Measurements from ENCODE around the gene GSG1. TPM values are rescaled to one million over a fixed set of nuclear protein-coding genes. Genes with fewer than 3 reads are reported as not detected.
"Not testable (repeated sequence)": the region's sequence is repeated elsewhere in the genome, so short reads cannot be mapped to it uniquely, and the experiment has no call there.

Gene GSG1
- total and polyA plus RNA-seq, 4 donors, result not detected

DNA sequence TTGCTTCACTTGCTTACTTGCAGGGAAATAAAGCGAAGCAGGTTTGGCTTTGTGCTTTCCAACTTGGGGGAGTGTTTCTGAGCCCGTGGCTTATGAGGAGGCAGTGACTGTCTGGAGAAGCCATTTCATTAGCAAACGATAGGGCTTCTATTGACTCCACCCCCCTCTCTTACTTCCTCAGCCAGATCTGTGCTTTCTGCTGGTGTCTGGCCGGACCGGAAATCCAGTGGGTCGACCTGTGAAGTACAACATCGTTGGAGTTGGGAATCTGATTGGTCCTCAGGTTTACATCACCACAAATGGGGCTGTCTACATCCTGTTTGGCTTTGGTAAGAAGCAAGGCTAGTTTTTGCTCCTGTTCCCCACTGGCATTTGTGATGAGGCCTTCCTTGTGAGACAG is 37.0 kb downstream of the GSG1 start:
- H3K4me1 ChIP-seq (ENCODE audit: control insufficient read depth in 1 of 2, insufficient read depth in 2 of 2, low read length in 2 of 2), result no peaks in the 10 kb centered on the region
- WGBS, 2 donors, result 92 to 94% methylated on average over 7 of the region's 7 CpGs
- no peaks in the 10 kb centered on the region for H3K9me3 ChIP-seq (ENCODE audit: control insufficient read depth, low read length)
- ATAC-seq (ENCODE audit: low FRiP score), result no peak
- no peak for DNase-seq
- H3K4me3 ChIP-seq (ENCODE audit: low read length in 2 of 2), result no peak overlapping the region
- intact Hi-C loops (cut with DNase I), result no loop called here
- no peak overlapping the region for H3K27ac ChIP-seq (ENCODE audit: low read depth in 1 of 2, low read length in 2 of 2)
- H3K36me3 ChIP-seq (ENCODE audit: control insufficient read depth in 1 of 2, insufficient read depth in 2 of 2, low read length in 1 of 2), result peaks cover 0 to 7% of the 10 kb centered on the region in 2 donors
- no peaks in the 10 kb centered on the region for H3K27me3 ChIP-seq (ENCODE audit: control insufficient read depth in 1 of 2, insufficient read depth in 2 of 2, low read length in 1 of 2)

GRCh38 chr12:13066014-13066413 is 37.5 kb downstream of the GSG1 start:
- H3K4me1 ChIP-seq (ENCODE audit: control insufficient read depth in 1 of 2, insufficient read depth in 2 of 2, low read length in 2 of 2), result no peaks in the 10 kb centered on the region
- H3K36me3 ChIP-seq (ENCODE audit: control insufficient read depth in 1 of 2, insufficient read depth in 2 of 2, low read length in 1 of 2), result peaks cover 0 to 6% of the 10 kb centered on the region in 2 donors
- no peaks in the 10 kb centered on the region for H3K9me3 ChIP-seq (ENCODE audit: control insufficient read depth, low read length)
- intact Hi-C loops (cut with DNase I), result no loop called here
- no peak overlapping the region for H3K4me3 ChIP-seq (ENCODE audit: low read length in 2 of 2)
- WGBS, 2 donors, result 85% methylated on average over 2 of the region's 2 CpGs
- H3K27ac ChIP-seq (ENCODE audit: low read depth in 1 of 2, low read length in 2 of 2), result no peak overlapping the region
- no peaks in the 10 kb centered on the region for H3K27me3 ChIP-seq (ENCODE audit: control insufficient read depth in 1 of 2, insufficient read depth in 2 of 2, low read length in 1 of 2)
- no peak for DNase-seq
- no peak for ATAC-seq (ENCODE audit: low FRiP score)

- no peaks in the 10 kb centered on the region for H3K27me3 ChIP-seq (ENCODE audit: control insufficient read depth in 1 of 2, insufficient read depth in 2 of 2, low read length in 1 of 2)
- no peaks in the 10 kb centered on the region for H3K4me1 ChIP-seq (ENCODE audit: control insufficient read depth in 1 of 2, insufficient read depth in 2 of 2, low read length in 2 of 2)
- intact Hi-C loops (cut with DNase I), result no loop called here
- no peak overlapping the region for H3K27ac ChIP-seq (ENCODE audit: low read depth in 1 of 2, low read length in 2 of 2)
- no peaks in the 10 kb centered on the region for H3K9me3 ChIP-seq (ENCODE audit: control insufficient read depth, low read length)
- WGBS, 2 donors, result 89 to 91% methylated on average over 5 of the region's 5 CpGs
- H3K36me3 ChIP-seq (ENCODE audit: control insufficient read depth in 1 of 2, insufficient read depth in 2 of 2, low read length in 1 of 2), result peaks cover 0 to 7% of the 10 kb centered on the region in 2 donors
- DNase-seq (no peak), ATAC-seq (ENCODE audit: low FRiP score) (no peak)
- no peak overlapping the region for H3K4me3 ChIP-seq (ENCODE audit: low read length in 2 of 2)
Observed at GRCh38 chr12:13062669-13063068, 40.8 kb downstream of the GSG1 start.

GRCh38 chr12:13061377-13061776 is 42.1 kb downstream of the GSG1 start:
- Histone ChIP-seq H3K36me3 (ENCODE audit: control insufficient read depth in 1 of 2, insufficient read depth in 2 of 2, low read length in 1 of 2) (peaks cover 0 to 7% of the 10 kb centered on the region in 2 donors), H3K27me3 (ENCODE audit: control insufficient read depth in 1 of 2, insufficient read depth in 2 of 2, low read length in 1 of 2) (no peaks in the 10 kb centered on the region), H3K4me3 (ENCODE audit: low read length in 2 of 2) (no peak overlapping the region), H3K4me1 (ENCODE audit: control insufficient read depth in 1 of 2, insufficient read depth in 2 of 2, low read length in 2 of 2) (no peaks in the 10 kb centered on the region), H3K27ac (ENCODE audit: low read depth in 1 of 2, low read length in 2 of 2) (no peak overlapping the region), H3K9me3 (ENCODE audit: control insufficient read depth, low read length) (no peaks in the 10 kb centered on the region)
- intact Hi-C loops (cut with DNase I), result no loop called here
- no peak for ATAC-seq (ENCODE audit: low FRiP score)
- no peak for DNase-seq
- WGBS, 2 donors, result 96 to 99% methylated on average over 5 of the region's 5 CpGs

GRCh38 chr12:13060581-13060980 is 42.9 kb downstream of the GSG1 start:
- intact Hi-C loops (cut with DNase I), result no loop called here
- H3K9me3 ChIP-seq (ENCODE audit: control insufficient read depth, low read length), result no peaks in the 10 kb centered on the region
- ATAC-seq (ENCODE audit: low FRiP score) (no peak), DNase-seq (no peak)
- H3K36me3 ChIP-seq (ENCODE audit: control insufficient read depth in 1 of 2, insufficient read depth in 2 of 2, low read length in 1 of 2), result peaks cover 0 to 7% of the 10 kb centered on the region in 2 donors
- H3K4me3 ChIP-seq (ENCODE audit: low read length in 2 of 2), result no peak overlapping the region
- no peaks in the 10 kb centered on the region for H3K27me3 ChIP-seq (ENCODE audit: control insufficient read depth in 1 of 2, insufficient read depth in 2 of 2, low read length in 1 of 2)
- no peak overlapping the region for H3K27ac ChIP-seq (ENCODE audit: low read depth in 1 of 2, low read length in 2 of 2)
- 90% methylated on average over 2 of the region's 2 CpGs for WGBS, 2 donors
- no peaks in the 10 kb centered on the region for H3K4me1 ChIP-seq (ENCODE audit: control insufficient read depth in 1 of 2, insufficient read depth in 2 of 2, low read length in 2 of 2)

GRCh38 chr12:13053617-13054016 is 49.9 kb downstream of the GSG1 start:
- DNase-seq; H3K4me3 ChIP-seq (ENCODE audit: low read length in 2 of 2); H3K27ac ChIP-seq (ENCODE audit: low read depth in 1 of 2, low read length in 2 of 2); intact Hi-C loops (cut with DNase I); H3K9me3 ChIP-seq (ENCODE audit: control insufficient read depth, low read length); H3K4me1 ChIP-seq (ENCODE audit: control insufficient read depth in 1 of 2, insufficient read depth in 2 of 2, low read length in 2 of 2); H3K27me3 ChIP-seq (ENCODE audit: control insufficient read depth in 1 of 2, insufficient read depth in 2 of 2, low read length in 1 of 2); H3K36me3 ChIP-seq (ENCODE audit: control insufficient read depth in 1 of 2, insufficient read depth in 2 of 2, low read length in 1 of 2); ATAC-seq (ENCODE audit: low FRiP score): not testable (repeated sequence)
- 84 to 85% methylated on average over 6 of the region's 6 CpGs for WGBS, 2 donors

- no peaks in the 10 kb centered on the region for H3K9me3 ChIP-seq (ENCODE audit: control insufficient read depth, low read length)
- no peaks in the 10 kb centered on the region for H3K4me1 ChIP-seq (ENCODE audit: control insufficient read depth in 1 of 2, insufficient read depth in 2 of 2, low read length in 2 of 2)
- no peaks in the 10 kb centered on the region for H3K27me3 ChIP-seq (ENCODE audit: control insufficient read depth in 1 of 2, insufficient read depth in 2 of 2, low read length in 1 of 2)
- H3K4me3 ChIP-seq (ENCODE audit: low read length in 2 of 2), result no peak overlapping the region
- intact Hi-C loops (cut with DNase I), result no loop called here
- no peak overlapping the region for H3K27ac ChIP-seq (ENCODE audit: low read depth in 1 of 2, low read length in 2 of 2)
- no peaks in the 10 kb centered on the region for H3K36me3 ChIP-seq (ENCODE audit: control insufficient read depth in 1 of 2, insufficient read depth in 2 of 2, low read length in 1 of 2)
- DNase-seq (no peak), ATAC-seq (ENCODE audit: low FRiP score) (no peak)
- WGBS, 2 donors, result 48 to 50% methylated on average over 2 of the region's 2 CpGs
Observed at GRCh38 chr12:13052421-13052820, 51.0 kb downstream of the GSG1 start.

- intact Hi-C loops (cut with DNase I), result no loop called here
- 58% methylated on average over 3 of the region's 3 CpGs for WGBS, 2 donors
- H3K4me1 ChIP-seq (ENCODE audit: control insufficient read depth in 1 of 2, insufficient read depth in 2 of 2, low read length in 2 of 2), result peaks cover 0 to 2% of the 10 kb centered on the region in 2 donors
- no peaks in the 10 kb centered on the region for H3K36me3 ChIP-seq (ENCODE audit: control insufficient read depth in 1 of 2, insufficient read depth in 2 of 2, low read length in 1 of 2)
- H3K27ac ChIP-seq (ENCODE audit: low read depth in 1 of 2, low read length in 2 of 2), result no peak overlapping the region
- H3K4me3 ChIP-seq (ENCODE audit: low read length in 2 of 2), result no peak overlapping the region
- H3K27me3 ChIP-seq (ENCODE audit: control insufficient read depth in 1 of 2, insufficient read depth in 2 of 2, low read length in 1 of 2), result no peaks in the 10 kb centered on the region
- no peak for DNase-seq
- no peaks in the 10 kb centered on the region for H3K9me3 ChIP-seq (ENCODE audit: control insufficient read depth, low read length)
- no peak for ATAC-seq (ENCODE audit: low FRiP score)
Observed at GRCh38 chr12:13049816-13050215, 53.7 kb downstream of the GSG1 start.

DNA sequence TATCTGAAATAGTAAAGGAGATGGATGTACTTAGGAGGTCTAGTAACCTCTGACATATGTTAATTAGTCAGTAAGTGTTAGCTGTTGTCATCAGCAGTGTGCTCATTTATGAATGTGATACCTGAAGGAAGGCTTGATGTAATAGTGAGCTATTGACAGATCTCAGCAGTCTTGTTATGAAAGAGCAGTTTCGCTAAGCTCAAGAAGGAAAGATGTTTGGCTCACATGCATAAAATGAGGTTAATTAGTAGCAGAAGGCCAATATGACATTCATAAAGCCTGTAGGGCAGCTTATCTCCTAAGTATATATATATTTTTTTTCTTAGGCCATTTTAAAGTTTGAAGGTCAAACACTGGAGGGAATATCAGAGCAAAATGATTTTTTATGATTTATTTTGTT is 56.5 kb downstream of the GSG1 start:
- Histone ChIP-seq H3K27me3 (ENCODE audit: control insufficient read depth in 1 of 2, insufficient read depth in 2 of 2, low read length in 1 of 2) (no peaks in the 10 kb centered on the region), H3K4me1 (ENCODE audit: control insufficient read depth in 1 of 2, insufficient read depth in 2 of 2, low read length in 2 of 2) (peaks cover 0 to 2% of the 10 kb centered on the region in 2 donors), H3K4me3 (ENCODE audit: low read length in 2 of 2) (no peak overlapping the region), H3K27ac (ENCODE audit: low read depth in 1 of 2, low read length in 2 of 2) (no peak overlapping the region), H3K36me3 (ENCODE audit: control insufficient read depth in 1 of 2, insufficient read depth in 2 of 2, low read length in 1 of 2) (no peaks in the 10 kb centered on the region), H3K9me3 (ENCODE audit: control insufficient read depth, low read length) (no peaks in the 10 kb centered on the region)
- DNase-seq, result no peak
- WGBS, 2 donors, result 93 to 100% methylated on average over 1 of the region's 1 CpG
- ATAC-seq (ENCODE audit: low FRiP score), result no peak
- intact Hi-C loops (cut with DNase I), result no loop called here
